Ovary (tissue), 9 donors: Measurements from ENCODE around the gene FNDC3A. TPM values are rescaled to one million over a fixed set of nuclear protein-coding genes. Genes with fewer than 3 reads are reported as not detected.

Experiments
- DNase-seq, 5 donors: peaks; one replicate each; pipeline ENCODE4 v3.0.0-alpha.2; 2019 to 2020
- H3K27ac ChIP-seq, 2 donors: fragments of 200-600 bp; one replicate each; pipeline versions ENCODE4 v1.5.1 to v1.8.0; 2019 to 2022
- H3K27me3 ChIP-seq: fragments of 200-600 bp; one replicate; pipeline ENCODE4 v1.8.0; 2022
- H3K36me3 ChIP-seq: fragments of 200-600 bp; sonication (generic); one replicate; pipeline ENCODE4 v1.5.1; 2019
- H3K4me1 ChIP-seq: one replicate; pipeline ENCODE4 v1.8.1; 2013; ENCODE audit warnings: mild to moderate bottlenecking, moderate library complexity; ENCODE audit not compliant: insufficient read depth
- H3K4me3 ChIP-seq: fragments of 200-600 bp; sonication (generic); one replicate; pipeline ENCODE4 v1.5.1; 2017
- H3K9me3 ChIP-seq, 2 donors: fragments of 200-600 bp in 1 of 2; sonication (generic) in 1 of 2; one replicate each; pipeline versions ENCODE4 v1.5.1 to v1.8.1; 2013 to 2019; ENCODE audit warnings: mild to moderate bottlenecking in 1 of 2, moderate library complexity in 1 of 2
- CTCF ChIP-seq, 3 donors: fragments of 450-650 bp in 2 of 3; fragments of 200-600 bp in 1 of 3; IDR thresholded peaks; one replicate each; pipeline versions ENCODE4 v1.5.1 to v1.8.0; 2016 to 2022; ENCODE audit warnings: antibody characterized with exemption in 3 of 3, mild to moderate bottlenecking in 1 of 3
- EP300 ChIP-seq: sonication (generic); formaldehyde crosslinking; IDR thresholded peaks from one replicate; pipeline ENCODE4 v1.6.1; 2017; ENCODE audit warnings: antibody characterized with exemption
- POLR2A ChIP-seq: fragments of 450-650 bp; IDR thresholded peaks from one replicate; pipeline ENCODE4 v1.6.1; 2017; ENCODE audit warnings: antibody characterized with exemption, mild to moderate bottlenecking, moderate library complexity
- WGBS, 3 donors: extraction: QIAGEN DNeasy Blood & Tissue Kit in 1 of 3; methylation state at CpG; one replicate each; pipeline versions ENCODE4 v1.1.5 to v1.1.7; 2013 to 2017; 5-methylcytosine and 5-hydroxymethylcytosine counted together
- intact Hi-C, 4 donors: fragments of 100-400 bp; cut with DNase I; formaldehyde crosslinking; loops; one replicate each; pipeline versions ENCODE4 v1.11.0 to v1.15.1; 2022 to 2023
- polyA plus RNA-seq, 2 donors: library from polyadenylated mRNA; stranded (reverse); fragments of 200-250 nt in 1 of 2; fragments of 350-450 nt in 1 of 2; fragmentation: Illumina TruSeq in 1 of 2; extraction: RNeasy Lipid Tissue Mini Kit (QIAGEN cat#74804) in 1 of 2; gene quantifications; one replicate each; pipeline ENCODE4 v1.2.3, GENCODE V29; 2013 to 2014
- total RNA-seq, 7 donors: library from RNA; depleted of rRNA in 2 of 7; stranded (reverse); fragments of >200 nt in 2 of 7; fragmentation: NEBNext Ultra II Directional in 3 of 7; extraction: Animal tissue kit (Norgen Biotek cat#: 25700) in 3 of 7; gene quantifications; one replicate each; pipeline versions ENCODE4 v1.1.0 to v1.2.4, GENCODE V29; 2016 to 2023
- donor health status: DM: no; HTN: no; CAD: no; lungs with moderate emphysema.
- donor health status: DM: no; HTN: no; CAD: no.
- donor health status: Bipolar disorder and iron deficiency.
- donor health status: DM: yes; HTN: yes; CAD: no.
- donor health status: DM: no; HTN: no; CAD: no.
- donor health status: DM: yes; HTN: yes; CAD: no.

The FNDC3A gene
- total and polyA plus RNA-seq, 9 donors = 25.5 to 71.6 (median 58.2) TPM

GRCh38 chr13:49044836-49045235 is 69.1 kb downstream of the FNDC3A start:
- WGBS, 3 donors = 96 to 100% (median 97%) methylated on average over 2 of the region's 2 CpGs
- TF ChIP-seq EP300 (no peak), CTCF (IDR thresholded peaks at IDR 0.05) (no peak), POLR2A (no peak)
- intact Hi-C loops = no loop called here

DNA sequence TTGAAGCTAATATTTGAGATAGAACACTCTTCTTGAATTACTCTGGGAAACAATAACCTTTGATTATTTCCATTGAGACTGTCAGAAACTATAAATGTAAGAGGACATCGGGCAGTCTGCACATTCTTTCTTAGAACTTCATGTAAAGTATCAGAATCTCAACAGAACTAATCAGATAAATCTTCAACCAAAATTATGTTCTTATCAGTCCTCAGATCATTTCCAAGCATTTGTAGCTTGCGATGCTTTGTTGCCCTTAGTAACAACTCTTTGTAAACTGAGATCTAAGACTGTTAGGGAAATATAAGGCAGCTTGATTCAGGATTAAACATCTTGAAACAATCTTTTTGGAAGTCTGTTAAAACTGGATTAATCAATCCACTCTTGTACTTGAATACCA is 70.3 kb downstream of the FNDC3A start:
- H3K27ac ChIP-seq = no peak overlapping the region
- no peaks in the 10 kb centered on the region for H3K9me3 ChIP-seq
- no peaks in the 10 kb centered on the region for H3K4me1 ChIP-seq
- no peak for TF ChIP-seq CTCF (IDR thresholded peaks at IDR 0.05)
- no peak for TF ChIP-seq POLR2A
- TF ChIP-seq EP300 = no peak
- H3K4me3 ChIP-seq = no peak overlapping the region
- DNase-seq = no peak
- H3K36me3 ChIP-seq = no peaks in the 10 kb centered on the region
- H3K27me3 ChIP-seq = no peaks in the 10 kb centered on the region
- 86 to 94% (median 89%) methylated on average over 2 of the region's 2 CpGs for WGBS, 3 donors
- intact Hi-C loops = no loop called here

More at GRCh38 chr13:49044836-49045235, 69.1 kb downstream of the FNDC3A start:
- H3K36me3 ChIP-seq = no peaks in the 10 kb centered on the region
- H3K27me3 ChIP-seq = no peaks in the 10 kb centered on the region
- H3K27ac ChIP-seq = no peak overlapping the region
- DNase-seq = no peak
- H3K4me1 ChIP-seq = no peaks in the 10 kb centered on the region
- no peak overlapping the region for H3K4me3 ChIP-seq
- H3K9me3 ChIP-seq = no peaks in the 10 kb centered on the region

GRCh38 chr13:49046519-49046918 is 70.8 kb downstream of the FNDC3A start:
- intact Hi-C loops = no loop called here
- no peak for DNase-seq
- Histone ChIP-seq H3K27ac (no peak overlapping the region), H3K27me3 (no peaks in the 10 kb centered on the region), H3K9me3 (no peaks in the 10 kb centered on the region), H3K4me3 (no peak overlapping the region), H3K36me3 (no peaks in the 10 kb centered on the region), H3K4me1 (no peaks in the 10 kb centered on the region)
- no peak for TF ChIP-seq EP300
- no peak for TF ChIP-seq CTCF (IDR thresholded peaks at IDR 0.05)
- TF ChIP-seq POLR2A = no peak
- 31 to 66% (median 36%) methylated on average over 2 of the region's 2 CpGs for WGBS, 3 donors

- H3K27ac ChIP-seq = no peak overlapping the region
- no peak overlapping the region for H3K4me3 ChIP-seq
- DNase-seq = no peak
- no peaks in the 10 kb centered on the region for H3K9me3 ChIP-seq
- no peak for TF ChIP-seq EP300
- TF ChIP-seq POLR2A = no peak
- TF ChIP-seq CTCF (IDR thresholded peaks at IDR 0.05) = no peak
- H3K36me3 ChIP-seq = no peaks in the 10 kb centered on the region
- intact Hi-C loops = no loop called here
- H3K4me1 ChIP-seq = no peaks in the 10 kb centered on the region
- 82 to 98% (median 89%) methylated on average over 6 of the region's 6 CpGs for WGBS, 3 donors
- H3K27me3 ChIP-seq = no peaks in the 10 kb centered on the region
Observed at GRCh38 chr13:49052813-49053212, 77.1 kb downstream of the FNDC3A start.

DNA sequence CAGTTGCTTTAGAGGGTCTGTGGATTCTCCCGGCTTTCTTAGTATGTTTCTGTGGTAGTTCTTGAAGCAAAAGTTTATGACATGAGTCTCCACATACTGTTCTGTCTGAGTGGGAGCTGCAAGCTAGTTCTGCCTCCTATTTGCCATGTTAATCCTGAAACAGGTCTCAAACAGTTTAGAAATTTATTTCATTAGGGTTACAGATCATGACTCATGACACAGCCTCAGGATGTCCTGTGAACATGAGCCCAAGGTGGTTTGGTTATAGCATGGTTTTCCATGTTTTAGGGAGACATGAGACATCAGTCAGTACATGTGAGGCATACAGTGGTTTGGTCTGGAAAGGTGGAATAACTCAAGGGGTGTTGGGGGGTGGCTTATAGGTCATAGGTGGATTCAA is 77.5 kb downstream of the FNDC3A start:
- no peak for DNase-seq
- Histone ChIP-seq H3K9me3 (no peaks in the 10 kb centered on the region), H3K4me3 (no peak overlapping the region), H3K4me1 (no peaks in the 10 kb centered on the region), H3K27me3 (no peaks in the 10 kb centered on the region), H3K27ac (no peak overlapping the region), H3K36me3 (no peaks in the 10 kb centered on the region)
- no peak for TF ChIP-seq POLR2A
- no peak for TF ChIP-seq CTCF (IDR thresholded peaks at IDR 0.05)
- TF ChIP-seq EP300 = no peak
- intact Hi-C loops = no loop called here
- 94 to 100% (median 95%) methylated on average over 1 of the region's 1 CpG for WGBS, 3 donors
